ENCODE results near the gene COL4A5. TPM values are rescaled to one million over a fixed set of nuclear protein-coding genes. Genes with fewer than 3 reads are reported as not detected.

COL4A5 gene
- 69.8 and 115 TPM in 2 replicates for total RNA-seq

DNA sequence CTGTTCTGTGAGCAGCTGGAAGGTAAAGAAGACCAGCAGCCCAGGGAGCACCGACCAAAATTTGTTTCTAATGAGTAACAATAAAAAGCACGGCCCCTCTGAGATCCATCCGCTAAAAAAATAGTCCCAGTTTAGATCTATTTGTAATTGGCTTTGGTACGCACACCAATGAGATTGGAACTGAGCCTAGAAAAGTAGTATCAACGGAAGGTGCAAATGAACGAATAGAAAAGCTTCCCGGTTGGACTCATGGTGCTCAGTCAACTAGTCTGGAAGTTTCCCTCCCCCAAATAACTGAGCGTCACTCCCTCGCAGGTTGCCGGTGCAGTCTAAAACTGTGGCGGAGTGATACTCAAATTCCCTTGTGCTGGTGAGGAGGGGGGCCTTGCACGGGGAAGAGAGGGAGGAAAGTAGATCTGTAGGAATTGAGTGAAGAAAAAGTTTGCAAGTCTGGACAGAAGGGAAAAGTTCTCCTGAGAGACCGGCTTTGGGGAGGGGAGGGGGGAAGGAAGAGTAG, at the start of gene COL4A5:
Gene COL4A5 (plus strand): TSS at position 413 of the 517 bp plus-strand sequence. CDS start 288 bp downstream, outside the sequence.

DNA sequence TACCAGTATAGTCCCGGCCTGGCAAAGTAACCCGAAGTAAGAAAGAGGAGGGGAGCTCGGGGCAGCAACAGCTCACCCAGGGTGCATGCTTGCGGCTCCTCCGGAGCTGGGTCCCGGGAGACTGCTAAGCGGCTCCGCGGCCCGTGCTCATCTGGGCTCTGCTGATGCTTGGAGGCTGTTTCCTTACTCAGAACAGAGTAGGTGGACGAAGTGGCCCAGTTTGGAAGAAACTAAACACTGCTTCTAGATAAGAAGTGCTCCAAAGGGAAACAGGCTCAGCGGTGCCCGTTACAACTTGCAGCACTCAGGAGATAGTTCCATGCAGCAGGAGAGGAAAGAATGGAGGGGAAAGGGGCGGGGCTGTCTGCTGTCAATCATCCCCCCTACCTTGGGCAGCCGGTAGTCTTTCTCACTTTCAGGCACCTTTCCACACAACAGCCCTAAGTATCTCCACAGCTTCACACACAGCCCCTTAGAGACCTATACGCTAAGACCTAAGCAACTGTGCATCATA, 1.5 kb upstream of the COL4A5 start, which contains the start of gene COL4A6:
Gene COL4A6 (minus strand): TSS at position 313 of the 514 bp plus-strand sequence. CDS start 226 bp downstream, at position 87.

GRCh38 chrX:108736509-108737479, 297.2 kb downstream of the COL4A5 start, which contains the start of gene IRS4:
Gene IRS4, minus strand, starts transcription at chrX:108736563.

Other genes starting within 250 kb of the COL4A5 start
- gene COL4A6, start 1.4 kb upstream of the COL4A5 start, total RNA-seq, result 26.1 and 30.6 TPM in 2 replicates